Measurements from ENCODE around the gene IFI27L1.

DNA sequence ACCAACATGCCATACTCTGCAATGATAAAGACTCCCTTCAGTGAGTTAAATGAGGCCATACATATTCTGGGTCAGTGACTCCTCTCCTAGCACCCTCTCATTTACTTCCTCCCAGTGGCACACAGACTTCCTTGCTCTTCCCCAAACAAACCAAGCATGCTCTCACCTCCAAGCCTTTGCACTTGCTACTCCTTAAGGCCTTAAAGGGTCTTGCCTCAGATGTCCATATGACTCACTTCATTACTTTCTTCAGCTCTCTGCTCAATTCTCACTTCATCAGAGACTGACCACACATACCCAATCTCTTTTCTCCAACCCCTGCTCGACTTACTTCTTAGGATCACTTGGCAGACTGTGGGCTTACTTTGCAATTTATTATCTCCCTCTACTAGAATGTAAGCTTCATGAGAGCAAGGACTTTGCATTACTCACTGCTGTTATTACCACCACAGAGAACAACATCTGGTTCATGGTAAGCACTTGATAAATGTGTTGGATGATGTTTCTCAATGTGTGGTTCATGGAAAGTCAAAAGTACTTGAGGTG lies 22.9 kb upstream of the IFI27L1 start:
- TF ChIP-seq, protein P1, sequence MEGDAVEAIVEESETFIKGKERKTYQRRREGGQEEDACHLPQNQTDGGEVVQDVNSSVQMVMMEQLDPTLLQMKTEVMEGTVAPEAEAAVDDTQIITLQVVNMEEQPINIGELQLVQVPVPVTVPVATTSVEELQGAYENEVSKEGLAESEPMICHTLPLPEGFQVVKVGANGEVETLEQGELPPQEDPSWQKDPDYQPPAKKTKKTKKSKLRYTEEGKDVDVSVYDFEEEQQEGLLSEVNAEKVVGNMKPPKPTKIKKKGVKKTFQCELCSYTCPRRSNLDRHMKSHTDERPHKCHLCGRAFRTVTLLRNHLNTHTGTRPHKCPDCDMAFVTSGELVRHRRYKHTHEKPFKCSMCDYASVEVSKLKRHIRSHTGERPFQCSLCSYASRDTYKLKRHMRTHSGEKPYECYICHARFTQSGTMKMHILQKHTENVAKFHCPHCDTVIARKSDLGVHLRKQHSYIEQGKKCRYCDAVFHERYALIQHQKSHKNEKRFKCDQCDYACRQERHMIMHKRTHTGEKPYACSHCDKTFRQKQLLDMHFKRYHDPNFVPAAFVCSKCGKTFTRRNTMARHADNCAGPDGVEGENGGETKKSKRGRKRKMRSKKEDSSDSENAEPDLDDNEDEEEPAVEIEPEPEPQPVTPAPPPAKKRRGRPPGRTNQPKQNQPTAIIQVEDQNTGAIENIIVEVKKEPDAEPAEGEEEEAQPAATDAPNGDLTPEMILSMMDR (optimal IDR thresholded peaks at IDR 0.05 in 1 of 3, IDR thresholded peaks at IDR 0.05 in 1 of 3, conservative IDR thresholded peaks at IDR 0.05 in 1 of 3; ENCODE audit: extremely low read depth in 1 of 3, insufficient read depth in 2 of 3, low read length in 3 of 3), result no peak
- no peak for TF ChIP-seq EZH2 (IDR thresholded peaks at IDR 0.05; ENCODE audit: low read length)

All from keratinocyte (primary cell).